ENCODE results near the gene TENM4.
"Not testable (repeated sequence)": the region's sequence is repeated elsewhere in the genome, so short reads cannot be mapped to it uniquely, and the experiment has no call there.

DNA sequence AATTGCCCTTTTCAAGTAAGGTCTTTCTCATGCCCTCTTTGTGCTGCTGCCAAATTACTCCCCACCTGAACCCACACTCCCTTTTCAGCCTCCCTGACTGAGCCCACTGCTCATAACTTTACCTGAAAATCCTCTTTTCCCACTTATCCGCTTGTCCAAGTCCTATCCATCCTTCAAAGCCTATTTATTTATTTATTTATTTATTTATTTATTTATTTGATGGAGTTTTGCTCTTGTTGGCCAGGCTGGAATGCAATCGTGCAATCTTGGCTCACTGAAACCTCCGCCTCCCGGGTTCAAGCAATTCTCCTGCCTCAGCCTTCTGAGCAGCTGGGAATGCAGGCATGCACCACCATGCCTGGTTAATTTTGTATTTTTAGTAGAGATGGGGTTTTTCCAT, 613.5 kb downstream of the TENM4 start:
- TF ChIP-seq CTCF (IDR thresholded peaks at IDR 0.05); RFX5 (IDR thresholded peaks at IDR 0.05; ENCODE audit: low read length); IRF3 (IDR thresholded peaks at IDR 0.05; ENCODE audit: low read depth, low read length); TCF12 (IDR thresholded peaks at IDR 0.05); PBX3 (IDR thresholded peaks at IDR 0.05); RAD21 (IDR thresholded peaks at IDR 0.05; ENCODE audit: low read length); USF1 (IDR thresholded peaks at IDR 0.05; ENCODE audit: borderline replicate concordance, low read depth); GABPA (IDR thresholded peaks at IDR 0.05; ENCODE audit: low read depth); EZH2phosphoT487 (IDR thresholded peaks at IDR 0.05; ENCODE audit: borderline replicate concordance, low read depth); MXI1 (IDR thresholded peaks at IDR 0.05; ENCODE audit: low read depth, low read length); TEAD4 (IDR thresholded peaks at IDR 0.05; ENCODE audit: borderline replicate concordance, insufficient read depth); TAF1 (IDR thresholded peaks at IDR 0.05; ENCODE audit: borderline replicate concordance, low read depth, low read length): not testable (repeated sequence)
- TF ChIP-seq, protein P1, sequence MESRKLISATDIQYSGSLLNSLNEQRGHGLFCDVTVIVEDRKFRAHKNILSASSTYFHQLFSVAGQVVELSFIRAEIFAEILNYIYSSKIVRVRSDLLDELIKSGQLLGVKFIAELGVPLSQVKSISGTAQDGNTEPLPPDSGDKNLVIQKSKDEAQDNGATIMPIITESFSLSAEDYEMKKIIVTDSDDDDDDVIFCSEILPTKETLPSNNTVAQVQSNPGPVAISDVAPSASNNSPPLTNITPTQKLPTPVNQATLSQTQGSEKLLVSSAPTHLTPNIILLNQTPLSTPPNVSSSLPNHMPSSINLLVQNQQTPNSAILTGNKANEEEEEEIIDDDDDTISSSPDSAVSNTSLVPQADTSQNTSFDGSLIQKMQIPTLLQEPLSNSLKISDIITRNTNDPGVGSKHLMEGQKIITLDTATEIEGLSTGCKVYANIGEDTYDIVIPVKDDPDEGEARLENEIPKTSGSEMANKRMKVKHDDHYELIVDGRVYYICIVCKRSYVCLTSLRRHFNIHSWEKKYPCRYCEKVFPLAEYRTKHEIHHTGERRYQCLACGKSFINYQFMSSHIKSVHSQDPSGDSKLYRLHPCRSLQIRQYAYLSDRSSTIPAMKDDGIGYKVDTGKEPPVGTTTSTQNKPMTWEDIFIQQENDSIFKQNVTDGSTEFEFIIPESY (IDR thresholded peaks at IDR 0.05; ENCODE audit: borderline replicate concordance, low read depth) = not testable (repeated sequence)

All from SK-N-SH (cell line).